Measurements from ENCODE around the gene TAAR9.

GRCh38 chr6:132498638-132499037, 39.4 kb upstream of the TAAR9 start:
- no peak for TF ChIP-seq CTCF (IDR thresholded peaks at IDR 0.05)
- TF ChIP-seq ZFX (IDR thresholded peaks at IDR 0.05; ENCODE audit: borderline replicate concordance): no peak
